Mononuclear cell (primary cell): ENCODE results near the gene INAFM2. TPM values are rescaled to one million over a fixed set of nuclear protein-coding genes. Genes with fewer than 3 reads are reported as not detected.

Source experiments
- H3K27me3 ChIP-seq: 2 replicates; pipeline ENCODE4 v1.6.0; 2011; ENCODE audit warnings: low read length, control low read depth; ENCODE audit not compliant: insufficient read depth
- H3K4me1 ChIP-seq: 2 replicates; pipeline ENCODE4 v1.5.1; 2011; ENCODE audit warnings: mild to moderate bottlenecking, low read length, control low read depth; ENCODE audit not compliant: insufficient read depth
- H3K4me3 ChIP-seq: 2 replicates; pipeline ENCODE4 v1.5.1; 2011; ENCODE audit warnings: mild to moderate bottlenecking, low read length, moderate library complexity
- H3K9me3 ChIP-seq: 2 replicates; pipeline ENCODE4 v1.5.1; 2011; ENCODE audit warnings: low read depth, mild to moderate bottlenecking, control low read depth, low read length
- total RNA-seq: library from RNA; depleted of rRNA; stranded (reverse); fragments of >200 nt; gene quantifications from one replicate; pipeline ENCODE4 v1.2.3, GENCODE V29; 2012

Gene INAFM2
- total RNA-seq: 28.1 TPM

- H3K4me3 ChIP-seq: peak within 1 kb of the TSS; percentile 52
- no peaks in the 10 kb centered on the region for H3K27me3 ChIP-seq
- H3K4me1 ChIP-seq: peaks cover 36% of the 10 kb centered on the region
- no peaks in the 10 kb centered on the region for H3K9me3 ChIP-seq
These were observed at the start of gene INAFM2 for GRCh38 chr15:40323239-40323952. Gene INAFM2, plus strand, starts transcription at chr15:40323692. Its CDS starts 364 bp downstream, at chr15:40324056.

- H3K4me3 ChIP-seq: no peak overlapping the region
- H3K9me3 ChIP-seq: no peaks in the 10 kb centered on the region
- peaks cover 9% of the 10 kb centered on the region for H3K27me3 ChIP-seq
- H3K4me1 ChIP-seq: peaks cover 41% of the 10 kb centered on the region
These were observed 48.9 kb upstream of the INAFM2 start for GRCh38 chr15:40274350-40275274.

GRCh38 chr15:40275523-40275922 is 48.0 kb upstream of the INAFM2 start:
- H3K4me3 ChIP-seq: no peak overlapping the region

GRCh38 chr15:40275954-40276353 is 47.5 kb upstream of the INAFM2 start:
- Histone ChIP-seq H3K4me3 (no peak overlapping the region), H3K9me3 (no peaks in the 10 kb centered on the region), H3K27me3 (peaks cover 18% of the 10 kb centered on the region), H3K4me1 (peaks cover 42% of the 10 kb centered on the region)

More at GRCh38 chr15:40275523-40275922, 48.0 kb upstream of the INAFM2 start:
- peaks cover 13% of the 10 kb centered on the region for H3K27me3 ChIP-seq
- H3K9me3 ChIP-seq: no peaks in the 10 kb centered on the region
- H3K4me1 ChIP-seq: peaks cover 42% of the 10 kb centered on the region

- no peak overlapping the region for H3K4me3 ChIP-seq
These were observed 46.6 kb upstream of the INAFM2 start for GRCh38 chr15:40276927-40277326.

GRCh38 chr15:40277471-40277870 is 46.0 kb upstream of the INAFM2 start:
- Histone ChIP-seq H3K27me3 (peaks cover 25% of the 10 kb centered on the region), H3K9me3 (no peaks in the 10 kb centered on the region), H3K4me1 (peaks cover 54% of the 10 kb centered on the region), H3K4me3 (no peak overlapping the region)

More at GRCh38 chr15:40276927-40277326, 46.6 kb upstream of the INAFM2 start:
- Histone ChIP-seq H3K9me3 (no peaks in the 10 kb centered on the region), H3K27me3 (peaks cover 25% of the 10 kb centered on the region), H3K4me1 (peaks cover 48% of the 10 kb centered on the region)

GRCh38 chr15:40278026-40278425 is 45.5 kb upstream of the INAFM2 start:
- Histone ChIP-seq H3K4me1 (peaks cover 59% of the 10 kb centered on the region), H3K27me3 (peaks cover 28% of the 10 kb centered on the region), H3K4me3 (no peak overlapping the region), H3K9me3 (no peaks in the 10 kb centered on the region)

GRCh38 chr15:40279437-40280141 is 43.9 kb upstream of the INAFM2 start:
- peaks cover 35% of the 10 kb centered on the region for H3K27me3 ChIP-seq
- no peak overlapping the region for H3K4me3 ChIP-seq
- no peaks in the 10 kb centered on the region for H3K9me3 ChIP-seq
- peaks cover 67% of the 10 kb centered on the region for H3K4me1 ChIP-seq

- Histone ChIP-seq H3K4me3 (no peak overlapping the region), H3K9me3 (no peaks in the 10 kb centered on the region), H3K27me3 (peaks cover 35% of the 10 kb centered on the region), H3K4me1 (peaks cover 66% of the 10 kb centered on the region)
These were observed 43.0 kb upstream of the INAFM2 start for GRCh38 chr15:40280260-40281056.

- Histone ChIP-seq H3K9me3 (no peaks in the 10 kb centered on the region), H3K4me3 (no peak overlapping the region), H3K4me1 (peaks cover 64% of the 10 kb centered on the region), H3K27me3 (peaks cover 35% of the 10 kb centered on the region)
These were observed 42.3 kb upstream of the INAFM2 start for GRCh38 chr15:40281057-40281800.

- Histone ChIP-seq H3K9me3 (no peaks in the 10 kb centered on the region), H3K4me3 (peak overlapping the region; percentile 40), H3K27me3 (peaks cover 35% of the 10 kb centered on the region), H3K4me1 (peaks cover 64% of the 10 kb centered on the region)
These were observed 41.7 kb upstream of the INAFM2 start for GRCh38 chr15:40281801-40282146.

- Histone ChIP-seq H3K4me1 (peaks cover 58% of the 10 kb centered on the region), H3K9me3 (no peaks in the 10 kb centered on the region), H3K4me3 (peak overlapping the region; percentile 40), H3K27me3 (peaks cover 35% of the 10 kb centered on the region)
These were observed 41.2 kb upstream of the INAFM2 start for GRCh38 chr15:40282147-40282868.

GRCh38 chr15:40282869-40283614 is 40.5 kb upstream of the INAFM2 start, which contains the start of gene ANKRD63:
Gene ANKRD63, minus strand, starts transcription at chr15:40283064. Its CDS starts 478 bp downstream, at chr15:40282586.
- Histone ChIP-seq H3K9me3 (no peaks in the 10 kb centered on the region), H3K4me3 (peak within 1 kb of the TSS; percentile 40), H3K27me3 (peaks cover 35% of the 10 kb centered on the region), H3K4me1 (peaks cover 51% of the 10 kb centered on the region)
